ENCODE results near the gene VAPB. TPM values are rescaled to one million over a fixed set of nuclear protein-coding genes. Genes with fewer than 3 reads are reported as not detected.
A peak's percentile ranks its signal among the peaks of the same experiment; 100 is the strongest.

The VAPB gene
- total and polyA plus RNA-seq, 10 donors: 11.2 to 32.5 (median 23.3) TPM

DNA sequence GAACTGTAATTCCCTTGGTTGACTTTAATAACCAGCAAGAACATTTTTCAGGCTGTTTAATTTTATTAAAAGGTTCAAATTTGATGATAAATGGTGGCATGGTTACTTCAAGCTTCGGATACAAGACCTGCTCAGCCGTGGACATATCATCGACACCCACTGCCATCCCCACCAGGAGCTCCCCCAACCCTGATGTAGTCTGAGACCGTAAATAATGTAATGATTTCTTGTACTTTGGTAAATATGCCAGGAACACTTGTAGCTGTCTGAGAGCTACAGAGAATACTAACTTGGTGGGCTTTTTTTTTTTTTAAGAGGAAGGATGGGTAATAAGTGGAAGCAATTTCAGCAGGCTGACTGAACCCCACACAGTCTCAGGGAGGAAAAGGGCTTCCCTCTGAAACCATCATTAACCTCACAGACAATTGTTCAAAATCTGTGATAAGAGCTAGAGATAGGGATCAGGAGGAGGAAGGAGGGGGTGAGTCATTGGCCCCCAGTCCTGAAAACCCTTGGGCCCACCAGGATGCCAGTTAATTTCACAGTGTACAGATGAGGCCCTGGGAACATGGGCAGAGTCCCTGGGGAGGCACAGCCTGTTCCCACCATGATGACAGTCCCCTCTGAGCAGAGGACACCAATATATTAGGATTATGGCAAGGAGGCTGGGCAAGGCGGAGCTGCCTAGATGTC lies 70.2 kb downstream of the VAPB start:
- H3K4me1 ChIP-seq: peaks cover 0 to 22% (median 3%) of the 10 kb centered on the region in 6 donors
- no peak overlapping the region for H3K27ac ChIP-seq
- H3K27me3 ChIP-seq (replicated peaks in 1 of 7): no peaks in the 10 kb centered on the region
- WGBS, 5 donors: 82 to 88% (median 85%) methylated on average over 5 of the region's 5 CpGs
- DNase-seq: no peak
- no peak overlapping the region for H3K4me3 ChIP-seq
- TF ChIP-seq POLR2A (IDR thresholded peaks at IDR 0.05) (no peak), POLR2AphosphoS5 (IDR thresholded peaks at IDR 0.05) (no peak)
- TF ChIP-seq, protein P1, sequence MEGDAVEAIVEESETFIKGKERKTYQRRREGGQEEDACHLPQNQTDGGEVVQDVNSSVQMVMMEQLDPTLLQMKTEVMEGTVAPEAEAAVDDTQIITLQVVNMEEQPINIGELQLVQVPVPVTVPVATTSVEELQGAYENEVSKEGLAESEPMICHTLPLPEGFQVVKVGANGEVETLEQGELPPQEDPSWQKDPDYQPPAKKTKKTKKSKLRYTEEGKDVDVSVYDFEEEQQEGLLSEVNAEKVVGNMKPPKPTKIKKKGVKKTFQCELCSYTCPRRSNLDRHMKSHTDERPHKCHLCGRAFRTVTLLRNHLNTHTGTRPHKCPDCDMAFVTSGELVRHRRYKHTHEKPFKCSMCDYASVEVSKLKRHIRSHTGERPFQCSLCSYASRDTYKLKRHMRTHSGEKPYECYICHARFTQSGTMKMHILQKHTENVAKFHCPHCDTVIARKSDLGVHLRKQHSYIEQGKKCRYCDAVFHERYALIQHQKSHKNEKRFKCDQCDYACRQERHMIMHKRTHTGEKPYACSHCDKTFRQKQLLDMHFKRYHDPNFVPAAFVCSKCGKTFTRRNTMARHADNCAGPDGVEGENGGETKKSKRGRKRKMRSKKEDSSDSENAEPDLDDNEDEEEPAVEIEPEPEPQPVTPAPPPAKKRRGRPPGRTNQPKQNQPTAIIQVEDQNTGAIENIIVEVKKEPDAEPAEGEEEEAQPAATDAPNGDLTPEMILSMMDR (IDR thresholded peaks at IDR 0.05 in 8 of 11, conservative IDR thresholded peaks at IDR 0.05 in 3 of 11): no peak
- H3K36me3 ChIP-seq: peaks cover 0 to 9% (median 0%) of the 10 kb centered on the region in 6 donors
- intact Hi-C loops (cut with DNase I; ENCODE audit: low total_unique reads): no loop called here
- H3K9me3 ChIP-seq: peaks cover 0 to 9% (median 4%) of the 10 kb centered on the region in 8 donors

GRCh38 chr20:58461104-58461503 lies 72.1 kb downstream of the VAPB start:
- intact Hi-C loops (cut with DNase I; ENCODE audit: low total_unique reads): no loop called here
- 96 to 98% (median 96%) methylated on average over 10 to 25 of the region's 25 CpGs for WGBS, 5 donors

DNA sequence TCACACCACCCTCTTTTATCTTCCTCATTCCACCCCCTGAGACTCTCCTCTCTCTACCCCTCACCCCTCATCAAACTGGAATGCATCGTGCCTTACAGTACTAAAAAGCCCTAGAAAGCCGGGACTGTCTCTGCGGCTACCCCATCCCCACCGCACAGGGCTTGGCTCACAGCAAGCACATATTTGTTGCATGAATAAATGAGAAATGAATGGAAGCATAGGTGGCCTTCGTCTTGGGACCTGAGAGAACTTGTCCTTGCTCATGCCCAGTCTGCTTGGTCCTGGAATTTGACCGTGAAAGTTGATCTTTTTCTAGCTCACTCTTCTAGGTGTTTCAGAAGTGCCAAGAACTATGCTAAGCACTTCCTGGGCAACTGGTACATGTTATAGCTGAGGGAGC lies 72.9 kb downstream of the VAPB start:
- H3K4me3 ChIP-seq: no peak overlapping the region
- intact Hi-C loops (cut with DNase I; ENCODE audit: low total_unique reads): no loop called here
- WGBS, 5 donors: 92 to 98% (median 94%) methylated on average over 6 of the region's 6 CpGs

More at GRCh38 chr20:58461104-58461503, 72.1 kb downstream of the VAPB start:
- Histone ChIP-seq H3K36me3 (peaks cover 0 to 9% (median 0%) of the 10 kb centered on the region in 6 donors), H3K27me3 (replicated peaks in 1 of 7) (peaks cover 0 to under 1% (median 0%) of the 10 kb centered on the region in 7 donors), H3K4me1 (peaks cover 0 to 22% (median 3%) of the 10 kb centered on the region in 6 donors), H3K4me3 (no peak overlapping the region), H3K27ac (no peak overlapping the region), H3K9me3 (no peaks in the 10 kb centered on the region)
- no peak for DNase-seq
- TF ChIP-seq POLR2A (IDR thresholded peaks at IDR 0.05): no peak
- TF ChIP-seq POLR2AphosphoS5 (IDR thresholded peaks at IDR 0.05): peak in 1 of 3 donors; percentile 11

GRCh38 chr20:58463256-58463655 lies 74.2 kb downstream of the VAPB start:
- H3K4me3 ChIP-seq: no peak overlapping the region
- TF ChIP-seq, protein P1 (IDR thresholded peaks at IDR 0.05 in 8 of 11, conservative IDR thresholded peaks at IDR 0.05 in 3 of 11): no peak
- TF ChIP-seq POLR2A (IDR thresholded peaks at IDR 0.05) (no peak), POLR2AphosphoS5 (IDR thresholded peaks at IDR 0.05) (no peak)
- peaks cover 0 to 17% (median 3%) of the 10 kb centered on the region in 6 donors for H3K4me1 ChIP-seq
- intact Hi-C loops (cut with DNase I; ENCODE audit: low total_unique reads): no loop called here
- H3K36me3 ChIP-seq: no peaks in the 10 kb centered on the region
- no peak overlapping the region for H3K27ac ChIP-seq
- H3K27me3 ChIP-seq (replicated peaks in 1 of 7): peaks cover 0 to 16% (median 0%) of the 10 kb centered on the region in 7 donors
- 61 to 71% (median 65%) methylated on average over 10 of the region's 10 CpGs for WGBS, 5 donors
- no peaks in the 10 kb centered on the region for H3K9me3 ChIP-seq
- no peak for DNase-seq

More for the DNA sequence above, 72.9 kb downstream of the VAPB start:
- no peak overlapping the region for H3K27ac ChIP-seq
- H3K36me3 ChIP-seq: peaks cover 0 to 9% (median 0%) of the 10 kb centered on the region in 6 donors
- TF ChIP-seq POLR2A (IDR thresholded peaks at IDR 0.05): no peak
- no peak for TF ChIP-seq POLR2AphosphoS5 (IDR thresholded peaks at IDR 0.05)
- TF ChIP-seq, protein P1 (IDR thresholded peaks at IDR 0.05 in 8 of 11, conservative IDR thresholded peaks at IDR 0.05 in 3 of 11): no peak
- peaks cover 0 to 22% (median 3%) of the 10 kb centered on the region in 6 donors for H3K4me1 ChIP-seq
- H3K9me3 ChIP-seq: no peaks in the 10 kb centered on the region
- no peak for DNase-seq
- peaks cover 0 to 8% (median 0%) of the 10 kb centered on the region in 7 donors for H3K27me3 ChIP-seq (replicated peaks in 1 of 7)
